K562 (cell line): ENCODE data around the gene POLE2. TPM values are rescaled to one million over a fixed set of nuclear protein-coding genes. Genes with fewer than 3 reads are reported as not detected.

Source experiments
- BRCA1 ChIP-seq, 2 experiments: fragments of 450-650 bp in 1 of 2; sonication (generic) in 1 of 2; formaldehyde crosslinking in 1 of 2; IDR thresholded peaks; 2 replicates each; pipeline versions ENCODE4 v1.5.0 to v1.6.1; 2017 to 2020; ENCODE audit warnings: mild to moderate bottlenecking in 1 of 2, missing genetic modification reagents in 1 of 2
- HIVEP1 ChIP-seq: fragments of 250-450 bp; sonication (Bioruptor Pico); IDR thresholded peaks from 2 replicates; pipeline ENCODE4 v1.4.0; 2020; ENCODE audit warnings: mild to moderate bottlenecking
- HNRNPUL1 ChIP-seq: fragments of 200-400 bp; formaldehyde crosslinking; IDR thresholded peaks from 2 replicates; pipeline ENCODE4 v1.6.1; 2017; ENCODE audit warnings: low read length
- KLF16 ChIP-seq: IDR thresholded peaks from 2 replicates; pipeline ENCODE4 v1.6.1; 2016; ENCODE audit warnings: antibody characterized with exemption
- SETDB1 ChIP-seq: IDR thresholded peaks from one replicate; pipeline ENCODE4 v1.6.1; 2012; ENCODE audit warnings: low read length, control low read depth, inconsistent platforms
- SOX6 ChIP-seq: fragments of 450-650 bp; IDR thresholded peaks from 2 replicates; pipeline ENCODE4 v1.6.1; 2014; ENCODE audit warnings: mild to moderate bottlenecking
- TCFL5 ChIP-seq: fragments of 250-450 bp; sonication (Bioruptor Pico); conservative IDR thresholded peaks from 2 replicates; pipeline ENCODE4 v1.6.1; 2021; ENCODE audit warnings: mild to moderate bottlenecking, moderate library complexity, matching md5 sums
- ZKSCAN1 ChIP-seq: fragments of 150-350 bp; IDR thresholded peaks from 2 replicates; pipeline ENCODE4 v1.6.1; 2016; ENCODE audit warnings: low read depth, low read length
- ZNF165 ChIP-seq: fragments of 250-450 bp; sonication (Bioruptor Pico); IDR thresholded peaks from 2 replicates; pipeline ENCODE4 v1.4.0; 2020; ENCODE audit warnings: borderline replicate concordance
- ZNF23 ChIP-seq: fragments of 250-450 bp; sonication (Bioruptor Pico); IDR thresholded peaks from 2 replicates; pipeline ENCODE4 v1.4.0; 2020; ENCODE audit warnings: mild to moderate bottlenecking
- ZNF274 ChIP-seq: IDR thresholded peaks from 2 replicates; pipeline ENCODE4 v1.6.1; 2011; ENCODE audit warnings: low read depth, mild to moderate bottlenecking, low read length, moderate library complexity, borderline replicate concordance
- ZNF785 ChIP-seq: fragments of 250-450 bp; sonication (Bioruptor Pico); IDR thresholded peaks from 2 replicates; pipeline ENCODE4 v1.4.0; 2020; ENCODE audit warnings: mild to moderate bottlenecking
- polyA plus RNA-seq, 8 experiments: library from polyadenylated mRNA; depleted of rRNA in 4 of 8; stranded (reverse) in 5 of 8; unstranded in 3 of 8; fragments of >200 nt; fragmentation: Nextera tagmentation in 2 of 8; fragmentation: Illumina TruSeq in 1 of 8; extraction: Ambion mirVana in 2 of 8; extraction: Trizol in 1 of 8; gene quantifications; 2 replicates each; pipeline versions ENCODE4 v1.2.1 to v1.2.3, GENCODE V29; 2011 to 2014; ENCODE audit warnings: inconsistent platforms in 1 of 8, missing spikeins in 1 of 8
- total RNA-seq, 7 experiments: library from RNA; depleted of rRNA in 6 of 7; stranded (reverse); fragments of >200 nt in 6 of 7; fragmentation: Illumina TruSeq in 2 of 7; extraction: Trizol in 2 of 7; gene quantifications; 2 replicates each; pipeline versions ENCODE4 v1.2.1 to v1.2.3, GENCODE V29; 2011 to 2021; ENCODE audit warnings: low replicate concordance in 1 of 7
- TF ChIP-seq, protein P1 (sequence below), 2 experiments: fragments of 450-650 bp; formaldehyde crosslinking in 1 of 2; IDR thresholded peaks; 2 replicates each; pipeline versions ENCODE4 v1.4.0 to v1.6.1; 2014 to 2020; ENCODE audit warnings: mild to moderate bottlenecking in 2 of 2, borderline replicate concordance in 1 of 2, low read depth in 1 of 2
- TF ChIP-seq, protein P2 (sequence below): sonication (generic); formaldehyde crosslinking; IDR thresholded peaks from 2 replicates; pipeline ENCODE4 v1.8.0; 2022; ENCODE audit warnings: mild to moderate bottlenecking, missing genetic modification reagents
- TF ChIP-seq, protein P3 (sequence below): sonication (generic); IDR thresholded peaks from 2 replicates; pipeline ENCODE4 v1.6.1; 2016
- TF ChIP-seq, protein P4 (sequence below): IDR thresholded peaks from 2 replicates; pipeline ENCODE4 v1.6.1; 2012; ENCODE audit warnings: low read depth, low read length, improper control_type of control experiment, borderline replicate concordance

Gene POLE2
- total and polyA plus RNA-seq, 9 of the 15 experiments (the other 6 are each of a cell fraction or from before 2014, with no cell fraction given): 30.7 to 78.4 (median 55.4) TPM

DNA sequence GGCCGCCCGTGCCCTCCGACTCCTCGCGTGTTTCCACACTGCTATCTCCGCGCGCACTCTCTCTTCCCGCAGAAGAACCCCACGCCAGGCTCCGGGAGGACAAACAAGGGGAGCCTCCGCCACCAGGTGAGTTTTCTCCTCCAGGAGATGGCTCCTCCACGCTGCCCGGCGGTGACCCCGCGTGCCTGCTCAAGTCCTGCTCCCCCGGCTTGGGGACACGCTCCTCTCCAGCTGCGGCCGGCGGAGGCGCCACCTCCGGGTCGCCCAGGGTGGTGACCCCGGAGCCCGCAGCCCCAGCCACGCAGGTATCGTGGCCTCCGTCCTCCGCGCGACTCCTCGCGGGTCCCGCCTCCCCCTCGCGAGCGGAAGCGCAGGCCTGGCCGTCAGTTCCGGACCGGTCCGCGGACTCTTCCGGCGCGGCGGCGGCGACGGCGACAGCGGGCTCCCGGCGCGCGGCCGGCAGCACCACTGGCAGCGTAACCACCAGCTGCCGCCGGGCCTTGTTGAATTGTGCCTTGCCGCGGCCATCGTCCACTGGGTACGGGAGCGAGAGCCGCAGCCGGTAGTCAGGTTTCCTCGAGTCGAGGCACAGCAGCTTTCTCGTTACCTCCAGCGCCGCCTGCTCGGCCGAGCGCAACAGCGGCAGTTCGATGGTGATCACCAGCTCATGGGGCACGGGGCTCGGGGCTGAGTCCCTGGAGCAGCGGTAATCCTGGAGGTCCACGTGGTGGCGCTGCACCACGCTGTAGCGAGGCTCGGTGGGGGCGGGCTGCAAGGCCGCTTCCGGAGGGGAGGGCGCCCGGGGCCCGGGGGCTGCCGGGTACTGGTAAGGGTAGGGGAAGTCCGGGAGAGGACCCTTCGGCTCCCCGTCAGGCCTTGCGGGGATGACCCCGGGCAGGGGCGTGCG lies 54.1 kb downstream of the POLE2 start (continued):
- TF ChIP-seq, protein P1, sequence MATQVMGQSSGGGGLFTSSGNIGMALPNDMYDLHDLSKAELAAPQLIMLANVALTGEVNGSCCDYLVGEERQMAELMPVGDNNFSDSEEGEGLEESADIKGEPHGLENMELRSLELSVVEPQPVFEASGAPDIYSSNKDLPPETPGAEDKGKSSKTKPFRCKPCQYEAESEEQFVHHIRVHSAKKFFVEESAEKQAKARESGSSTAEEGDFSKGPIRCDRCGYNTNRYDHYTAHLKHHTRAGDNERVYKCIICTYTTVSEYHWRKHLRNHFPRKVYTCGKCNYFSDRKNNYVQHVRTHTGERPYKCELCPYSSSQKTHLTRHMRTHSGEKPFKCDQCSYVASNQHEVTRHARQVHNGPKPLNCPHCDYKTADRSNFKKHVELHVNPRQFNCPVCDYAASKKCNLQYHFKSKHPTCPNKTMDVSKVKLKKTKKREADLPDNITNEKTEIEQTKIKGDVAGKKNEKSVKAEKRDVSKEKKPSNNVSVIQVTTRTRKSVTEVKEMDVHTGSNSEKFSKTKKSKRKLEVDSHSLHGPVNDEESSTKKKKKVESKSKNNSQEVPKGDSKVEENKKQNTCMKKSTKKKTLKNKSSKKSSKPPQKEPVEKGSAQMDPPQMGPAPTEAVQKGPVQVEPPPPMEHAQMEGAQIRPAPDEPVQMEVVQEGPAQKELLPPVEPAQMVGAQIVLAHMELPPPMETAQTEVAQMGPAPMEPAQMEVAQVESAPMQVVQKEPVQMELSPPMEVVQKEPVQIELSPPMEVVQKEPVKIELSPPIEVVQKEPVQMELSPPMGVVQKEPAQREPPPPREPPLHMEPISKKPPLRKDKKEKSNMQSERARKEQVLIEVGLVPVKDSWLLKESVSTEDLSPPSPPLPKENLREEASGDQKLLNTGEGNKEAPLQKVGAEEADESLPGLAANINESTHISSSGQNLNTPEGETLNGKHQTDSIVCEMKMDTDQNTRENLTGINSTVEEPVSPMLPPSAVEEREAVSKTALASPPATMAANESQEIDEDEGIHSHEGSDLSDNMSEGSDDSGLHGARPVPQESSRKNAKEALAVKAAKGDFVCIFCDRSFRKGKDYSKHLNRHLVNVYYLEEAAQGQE (IDR thresholded peaks at IDR 0.05; ENCODE audit: borderline replicate concordance): peak; percentile 54; the same call in 1 of the 2 replicates
- TF ChIP-seq, protein P1 (CRISPR knock-in tag; IDR thresholded peaks at IDR 0.05; ENCODE audit: low read depth): no peak
- no peak for TF ChIP-seq KLF16
- no peak for TF ChIP-seq TCFL5 (CRISPR knock-in tag)
- no peak for TF ChIP-seq SETDB1
- no peak for TF ChIP-seq ZKSCAN1
- peak; percentile 35; the same call in 1 of the 2 replicates for TF ChIP-seq SOX6
- TF ChIP-seq, protein P2, sequence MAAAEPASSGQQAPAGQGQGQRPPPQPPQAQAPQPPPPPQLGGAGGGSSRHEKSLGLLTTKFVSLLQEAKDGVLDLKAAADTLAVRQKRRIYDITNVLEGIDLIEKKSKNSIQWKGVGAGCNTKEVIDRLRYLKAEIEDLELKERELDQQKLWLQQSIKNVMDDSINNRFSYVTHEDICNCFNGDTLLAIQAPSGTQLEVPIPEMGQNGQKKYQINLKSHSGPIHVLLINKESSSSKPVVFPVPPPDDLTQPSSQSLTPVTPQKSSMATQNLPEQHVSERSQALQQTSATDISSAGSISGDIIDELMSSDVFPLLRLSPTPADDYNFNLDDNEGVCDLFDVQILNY (CRISPR knock-in tag): peak; percentile 74; the same call in 1 of the 2 replicates
- no peak for TF ChIP-seq ZNF23
- TF ChIP-seq HNRNPUL1: no peak
- no peak for TF ChIP-seq HIVEP1 (CRISPR knock-in tag)
- no peak for TF ChIP-seq ZNF785 (CRISPR knock-in tag)
- TF ChIP-seq, protein P3, sequence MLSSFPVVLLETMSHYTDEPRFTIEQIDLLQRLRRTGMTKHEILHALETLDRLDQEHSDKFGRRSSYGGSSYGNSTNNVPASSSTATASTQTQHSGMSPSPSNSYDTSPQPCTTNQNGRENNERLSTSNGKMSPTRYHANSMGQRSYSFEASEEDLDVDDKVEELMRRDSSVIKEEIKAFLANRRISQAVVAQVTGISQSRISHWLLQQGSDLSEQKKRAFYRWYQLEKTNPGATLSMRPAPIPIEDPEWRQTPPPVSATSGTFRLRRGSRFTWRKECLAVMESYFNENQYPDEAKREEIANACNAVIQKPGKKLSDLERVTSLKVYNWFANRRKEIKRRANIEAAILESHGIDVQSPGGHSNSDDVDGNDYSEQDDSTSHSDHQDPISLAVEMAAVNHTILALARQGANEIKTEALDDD: no peak
- no peak for TF ChIP-seq ZNF274
- no peak for TF ChIP-seq BRCA1 (IDR thresholded peaks at IDR 0.05)
- TF ChIP-seq BRCA1 (CRISPR knock-in tag; IDR thresholded peaks at IDR 0.05): no peak
- TF ChIP-seq, protein P4, sequence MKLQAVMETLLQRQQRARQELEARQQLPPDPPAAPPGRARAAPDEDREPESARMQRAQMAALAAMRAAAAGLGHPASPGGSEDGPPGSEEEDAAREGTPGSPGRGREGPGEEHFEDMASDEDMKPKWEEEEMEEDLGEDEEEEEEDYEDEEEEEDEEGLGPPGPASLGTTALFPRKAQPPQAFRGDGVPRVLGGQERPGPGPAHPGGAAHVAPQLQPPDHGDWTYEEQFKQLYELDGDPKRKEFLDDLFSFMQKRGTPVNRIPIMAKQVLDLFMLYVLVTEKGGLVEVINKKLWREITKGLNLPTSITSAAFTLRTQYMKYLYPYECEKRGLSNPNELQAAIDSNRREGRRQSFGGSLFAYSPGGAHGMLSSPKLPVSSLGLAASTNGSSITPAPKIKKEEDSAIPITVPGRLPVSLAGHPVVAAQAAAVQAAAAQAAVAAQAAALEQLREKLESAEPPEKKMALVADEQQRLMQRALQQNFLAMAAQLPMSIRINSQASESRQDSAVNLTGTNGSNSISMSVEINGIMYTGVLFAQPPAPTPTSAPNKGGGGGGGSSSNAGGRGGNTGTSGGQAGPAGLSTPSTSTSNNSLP: 0 out of 2 replicates have a peak, but pooled peaks have one; percentile 20
- TF ChIP-seq ZNF165 (CRISPR knock-in tag): no peak
